Erythroblast (primary cell): Measurements from ENCODE around the gene NDE1.

Source experiments
- GATA1 ChIP-seq: IDR thresholded peaks from 2 replicates; pipeline ENCODE4 v1.6.1; 2011; ENCODE audit warnings: low read depth, mild to moderate bottlenecking, control low read depth, low read length, moderate library complexity
- POLR2A ChIP-seq: IDR thresholded peaks from 2 replicates; pipeline ENCODE4 v1.6.1; 2011; ENCODE audit warnings: mild to moderate bottlenecking, low read length

DNA sequence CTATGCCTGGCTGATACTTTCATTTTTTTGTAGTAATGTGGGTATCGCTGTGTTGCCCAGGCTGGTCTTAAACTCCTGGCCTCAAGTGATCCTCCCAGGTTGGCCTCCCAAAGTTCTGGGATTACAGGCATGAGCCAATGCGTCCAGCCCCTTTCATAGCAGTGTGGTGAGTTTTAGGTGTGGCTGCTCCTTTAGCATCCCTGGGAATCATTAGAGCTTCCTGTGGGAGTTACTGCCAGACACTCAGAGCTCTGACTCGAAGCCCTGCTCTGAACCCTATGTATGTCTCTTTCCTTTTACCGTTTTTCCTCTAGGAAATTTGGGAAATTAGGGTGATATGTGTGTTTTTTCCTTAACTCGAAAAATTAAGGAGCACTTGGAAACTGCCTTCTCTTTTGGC lies 44.5 kb downstream of the NDE1 start:
- TF ChIP-seq POLR2A: no peak
- no peak for TF ChIP-seq GATA1
